Cardiac muscle cell (in vitro differentiated cells and primary cell): ENCODE measurements around the gene APPL2. TPM values are rescaled to one million over a fixed set of nuclear protein-coding genes. Genes with fewer than 3 reads are reported as not detected.

Source experiments
- DNase-seq, 2 donors: peaks; one replicate each; pipeline versions ENCODE4 v3.0.0 to v3.0.0-alpha.2; 2010 to 2017; ENCODE audit warnings: low read depth in 1 of 2, low spot score in 1 of 2
- H3K27ac ChIP-seq: fragments of 200-600 bp; sonication (generic); 2 replicates; pipeline ENCODE4 v1.5.1; 2016
- H3K27me3 ChIP-seq: fragments of 200-600 bp; sonication (generic); 2 replicates; pipeline ENCODE4 v1.6.0; 2016; ENCODE audit warnings: control low read depth
- H3K36me3 ChIP-seq: fragments of 200-600 bp; sonication (generic); 2 replicates; pipeline ENCODE4 v1.5.1; 2016; ENCODE audit warnings: control low read depth
- H3K4me1 ChIP-seq: fragments of 200-600 bp; sonication (generic); 2 replicates; pipeline ENCODE4 v1.8.1; 2017; ENCODE audit warnings: low read depth, mild to moderate bottlenecking, mixed run types
- H3K4me3 ChIP-seq: fragments of 200-600 bp; sonication (generic); 2 replicates; pipeline ENCODE4 v1.5.1; 2016; ENCODE audit warnings: mild to moderate bottlenecking
- H3K9me3 ChIP-seq: fragments of 200-600 bp; sonication (generic); 2 replicates; pipeline ENCODE4 v1.5.1; 2017; ENCODE audit warnings: low read depth, mild to moderate bottlenecking, control low read depth
- CTCF ChIP-seq: IDR thresholded peaks from 2 replicates; pipeline ENCODE4 v1.5.1; 2012; ENCODE audit warnings: low read depth, mild to moderate bottlenecking, low read length
- polyA plus RNA-seq: library from polyadenylated mRNA; unstranded; fragments of >200 nt; fragmentation: Nextera tagmentation; extraction: Ambion mirVana; gene quantifications from 2 replicates; pipeline ENCODE4 v1.2.1, GENCODE V29; 2016
- total RNA-seq: library from RNA; depleted of rRNA; stranded (reverse); fragments of >200 nt; gene quantifications from 2 replicates; pipeline ENCODE4 v1.2.3, GENCODE V29; 2016

The APPL2 gene
- total and polyA plus RNA-seq, 2 experiments from 2014 or later = 13.2 to 24.7 TPM

GRCh38 chr12:105278043-105278697, 42.2 kb upstream of the APPL2 start:
- H3K4me1 ChIP-seq = no peaks in the 10 kb centered on the region
- DNase-seq = peak in 1 of 2 donors; percentile 22
- no peaks in the 10 kb centered on the region for H3K36me3 ChIP-seq
- H3K27me3 ChIP-seq = no peaks in the 10 kb centered on the region
- no peaks in the 10 kb centered on the region for H3K9me3 ChIP-seq
- TF ChIP-seq CTCF = peak; percentile 9
- no peak overlapping the region for H3K27ac ChIP-seq
- H3K4me3 ChIP-seq = no peak overlapping the region

- Histone ChIP-seq H3K27me3 (no peaks in the 10 kb centered on the region), H3K36me3 (no peaks in the 10 kb centered on the region), H3K4me1 (peaks cover 7% of the 10 kb centered on the region), H3K9me3 (no peaks in the 10 kb centered on the region), H3K4me3 (no peak overlapping the region), H3K27ac (no peak overlapping the region)
- no peak for DNase-seq
- no peak for TF ChIP-seq CTCF
These were observed 40.2 kb upstream of the APPL2 start for GRCh38 chr12:105275997-105276733.

GRCh38 chr12:105274571-105274970, 38.6 kb upstream of the APPL2 start:
- H3K27ac ChIP-seq = no peak overlapping the region
- H3K9me3 ChIP-seq = no peaks in the 10 kb centered on the region
- no peak overlapping the region for H3K4me3 ChIP-seq
- H3K4me1 ChIP-seq = peaks cover 22% of the 10 kb centered on the region
- H3K36me3 ChIP-seq = no peaks in the 10 kb centered on the region
- TF ChIP-seq CTCF = no peak
- no peaks in the 10 kb centered on the region for H3K27me3 ChIP-seq
- no peak for DNase-seq

- Histone ChIP-seq H3K27me3 (no peaks in the 10 kb centered on the region), H3K27ac (no peak overlapping the region), H3K9me3 (no peaks in the 10 kb centered on the region), H3K36me3 (no peaks in the 10 kb centered on the region), H3K4me3 (no peak overlapping the region), H3K4me1 (peaks cover 29% of the 10 kb centered on the region)
- DNase-seq = no peak
- no peak for TF ChIP-seq CTCF
These were observed 37.6 kb upstream of the APPL2 start for GRCh38 chr12:105273601-105274000.

DNA sequence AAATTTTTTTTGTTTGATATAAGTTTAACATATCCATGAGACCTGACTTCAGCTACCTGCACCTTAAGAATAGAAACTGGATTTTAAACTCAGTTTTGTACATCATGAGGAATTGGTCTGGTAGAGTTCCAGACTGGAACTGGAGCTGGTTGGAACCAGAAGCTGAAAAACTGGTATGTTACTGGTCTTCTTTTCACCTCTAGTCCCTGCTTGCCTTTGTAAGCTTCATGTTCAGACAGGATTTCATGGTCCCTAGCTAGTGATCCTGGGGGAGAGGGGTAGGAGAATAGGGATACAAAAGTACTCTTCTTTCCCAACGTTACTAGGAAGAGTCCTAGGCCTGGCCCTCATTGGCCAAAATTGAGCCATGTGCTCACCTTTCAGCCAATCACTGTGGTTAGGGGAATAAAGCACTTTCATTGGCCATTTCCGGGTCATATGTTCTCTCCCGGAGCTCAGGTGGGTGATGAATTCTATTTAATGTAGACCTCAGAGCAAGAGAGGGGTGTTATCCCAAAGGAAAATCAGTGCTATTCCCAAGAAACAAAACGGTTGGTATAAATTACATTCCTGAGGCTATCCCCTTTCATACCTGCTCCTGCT, 36.9 kb upstream of the APPL2 start:
- H3K4me1 ChIP-seq = peaks cover 29% of the 10 kb centered on the region
- H3K27me3 ChIP-seq = no peaks in the 10 kb centered on the region
- H3K4me3 ChIP-seq = no peak overlapping the region
- no peaks in the 10 kb centered on the region for H3K36me3 ChIP-seq
- H3K27ac ChIP-seq = no peak overlapping the region
- no peak for DNase-seq
- H3K9me3 ChIP-seq = no peaks in the 10 kb centered on the region
- no peak for TF ChIP-seq CTCF
